BJ (cell line): ENCODE data around the gene HPGDS. TPM values are rescaled to one million over a fixed set of nuclear protein-coding genes. Genes with fewer than 3 reads are reported as not detected.

Source experiments
- CTCF ChIA-PET: fragments of 350-600 bp; formaldehyde crosslinking; extraction: SDS; loops from one replicate; lab custom pipeline; 2021; ENCODE audit warnings: antibody characterized with exemption, inconsistent platforms; lab: Yijun Ruan, JAX
- POLR2A ChIA-PET: fragments of 300-600 bp; sonication (Branson Sonifier 250); formaldehyde crosslinking; extraction: SDS; loops from one replicate; lab custom pipeline; 2021; ENCODE audit warnings: antibody characterized with exemption; lab: Charles Lee
- DNase-seq: peaks from one replicate; pipeline ENCODE4 v3.0.0-alpha.2; 2011; ENCODE audit warnings: low read depth
- H3K27me3 ChIP-seq: 2 replicates; pipeline ENCODE4 v1.6.0; 2011; ENCODE audit warnings: low read length; ENCODE audit not compliant: control insufficient read depth, insufficient read depth
- H3K36me3 ChIP-seq: 2 replicates; pipeline ENCODE4 v1.5.1; 2011; ENCODE audit warnings: low read length; ENCODE audit not compliant: control insufficient read depth, insufficient read depth
- H3K4me3 ChIP-seq: 2 replicates; pipeline ENCODE4 v1.5.1; 2011; ENCODE audit warnings: low read depth, mild to moderate bottlenecking, control low read depth, low read length
- CTCF ChIP-seq: IDR thresholded peaks from 2 replicates; pipeline ENCODE4 v1.5.1; 2011; ENCODE audit warnings: low read depth, mild to moderate bottlenecking, control low read depth, inconsistent platforms, low read length, moderate library complexity; ENCODE audit not compliant: insufficient read depth
- polyA plus RNA-seq: library from polyadenylated mRNA; depleted of rRNA; stranded (reverse); fragments of >200 nt; gene quantifications from 2 replicates; pipeline ENCODE4 v1.2.3, GENCODE V29; 2011

The HPGDS gene
- polyA plus RNA-seq, 1 experiment: not detected

DNA sequence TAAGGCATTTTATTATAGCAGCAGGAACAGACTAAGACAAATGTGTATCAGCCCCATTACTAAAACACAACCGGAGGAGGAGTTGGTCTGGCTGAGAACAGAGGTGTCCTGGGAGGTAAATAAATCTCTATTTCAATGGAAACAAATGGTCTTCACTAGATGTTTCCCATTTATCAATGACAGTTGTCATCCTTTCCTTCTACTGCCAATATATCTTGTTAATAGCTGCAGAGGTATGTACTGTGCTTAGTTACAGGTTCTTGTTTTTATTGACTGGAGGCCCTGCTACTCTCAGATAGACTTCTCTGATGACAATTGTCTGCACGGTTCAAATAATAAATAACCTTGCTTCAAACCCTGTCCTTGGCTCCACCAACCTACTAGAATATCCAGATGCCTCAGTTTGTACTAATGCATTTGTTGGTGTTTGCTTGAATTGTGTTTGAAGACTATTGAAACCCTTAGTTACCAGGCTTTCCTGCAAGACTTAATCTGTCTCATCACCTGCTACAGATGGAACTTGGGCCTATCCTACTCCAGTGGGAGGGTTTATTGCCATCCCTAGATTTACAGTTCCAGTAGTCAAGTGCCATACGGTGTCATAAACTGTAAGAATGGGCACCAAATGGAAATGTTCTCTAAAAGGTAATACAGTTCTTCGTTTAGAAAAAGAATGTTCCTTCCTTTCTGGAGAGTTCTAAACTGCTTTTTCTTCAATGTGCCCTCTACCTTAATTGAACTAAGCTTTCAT is 29.8 kb upstream of the HPGDS start:
- TF ChIP-seq CTCF: no peak
- ChIA-PET POLR2A (no interaction called here), CTCF (no interaction called here)
- Histone ChIP-seq H3K4me3 (no peak overlapping the region), H3K27me3 (peaks cover 13% of the 10 kb centered on the region), H3K36me3 (no peaks in the 10 kb centered on the region)
- DNase-seq: no peak

GRCh38 chr4:94371290-94371689 is 28.7 kb upstream of the HPGDS start:
- Histone ChIP-seq H3K27me3 (peaks cover 10% of the 10 kb centered on the region), H3K4me3 (no peak overlapping the region), H3K36me3 (no peaks in the 10 kb centered on the region)
- ChIA-PET POLR2A (no interaction called here), CTCF (interaction anchor here (1.0 kb wide), 1 partner anchor 19 kb away, joined by 4 read pairs; no protein-coding TSS in a partner anchor)
- TF ChIP-seq CTCF: no peak
- no peak for DNase-seq

- ChIA-PET POLR2A (no interaction called here), CTCF (interaction anchor here (1.0 kb wide), 1 partner anchor 20 kb away, joined by 4 read pairs; no protein-coding TSS in a partner anchor)
- no peak for DNase-seq
- TF ChIP-seq CTCF: no peak
- Histone ChIP-seq H3K36me3 (no peaks in the 10 kb centered on the region), H3K4me3 (no peak overlapping the region), H3K27me3 (peaks cover 10% of the 10 kb centered on the region)
Observed at GRCh38 chr4:94370533-94371254, 28.1 kb upstream of the HPGDS start.

DNA sequence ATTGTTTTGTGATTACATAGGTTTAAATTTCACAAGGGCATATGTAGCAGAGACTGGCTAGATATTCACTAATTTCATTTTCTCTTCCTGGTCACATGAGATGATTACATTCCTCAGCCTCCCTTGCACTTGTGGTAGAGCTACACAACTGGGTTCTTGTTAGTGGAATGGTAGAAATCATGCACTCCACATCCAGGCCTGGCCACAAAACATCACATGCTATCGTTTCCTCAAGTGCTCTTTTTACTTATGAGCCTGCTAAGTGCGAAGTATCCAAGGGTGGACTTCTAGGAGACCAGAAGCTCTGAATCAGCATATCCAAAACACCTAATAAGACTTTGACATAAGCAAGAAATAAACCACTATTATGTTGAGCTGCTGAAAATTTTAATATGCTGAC is 26.4 kb upstream of the HPGDS start:
- CTCF ChIA-PET: no interaction called here

More for the DNA sequence above, 26.4 kb upstream of the HPGDS start:
- Histone ChIP-seq H3K27me3 (peaks cover 10% of the 10 kb centered on the region), H3K4me3 (no peak overlapping the region), H3K36me3 (no peaks in the 10 kb centered on the region)
- DNase-seq: no peak
- TF ChIP-seq CTCF: no peak
- POLR2A ChIA-PET: no interaction called here
